ENCODE results near the gene IWS1. TPM values are rescaled to one million over a fixed set of nuclear protein-coding genes. Genes with fewer than 3 reads are reported as not detected.
A peak's percentile ranks its signal among the peaks of the same experiment; 100 is the strongest.

Gene IWS1
- total and polyA plus RNA-seq, 12 donors: 37.4 to 64.8 (median 46.4) TPM

- WGBS, 2 donors: 80 to 81% methylated on average over 7 of the region's 7 CpGs
- Histone ChIP-seq H3K27me3 (peaks cover 0 to 15% (median 6%) of the 10 kb centered on the region in 7 donors), H3K4me1 (no peaks in the 10 kb centered on the region), H3K4me3 (no peak overlapping the region), H3K9me3 (no peaks in the 10 kb centered on the region), H3K27ac (no peak overlapping the region), H3K36me3 (no peaks in the 10 kb centered on the region)
- TF ChIP-seq CTCF (IDR thresholded peaks at IDR 0.05): no peak
- ATAC-seq: no peak
- intact Hi-C loops (cut with DNase I): no loop called here
- DNase-seq: no peak
Observed at GRCh38 chr2:127536707-127537541, 10.6 kb upstream of the IWS1 start.

- intact Hi-C loops (cut with DNase I): no loop called here
- peaks cover 0 to 15% (median 6%) of the 10 kb centered on the region in 7 donors for H3K27me3 ChIP-seq
- no peaks in the 10 kb centered on the region for H3K36me3 ChIP-seq
- ATAC-seq (peak in 1 of 8 donors; percentile 7), DNase-seq (no peak)
- H3K4me1 ChIP-seq: no peaks in the 10 kb centered on the region
- H3K9me3 ChIP-seq: no peaks in the 10 kb centered on the region
- H3K4me3 ChIP-seq: no peak overlapping the region
- no peak for TF ChIP-seq CTCF (IDR thresholded peaks at IDR 0.05)
- 79 to 80% methylated on average over 6 of the region's 6 CpGs for WGBS, 2 donors
- H3K27ac ChIP-seq: no peak overlapping the region
Observed at GRCh38 chr2:127535918-127536317, 9.6 kb upstream of the IWS1 start.

- no peak for TF ChIP-seq CTCF (IDR thresholded peaks at IDR 0.05)
- no peaks in the 10 kb centered on the region for H3K36me3 ChIP-seq
- H3K4me1 ChIP-seq: no peaks in the 10 kb centered on the region
- peaks cover 0 to 2% (median 0%) of the 10 kb centered on the region in 11 donors for H3K9me3 ChIP-seq
- H3K27me3 ChIP-seq: peaks cover 0 to 15% (median 6%) of the 10 kb centered on the region in 7 donors
- DNase-seq: no peak
- intact Hi-C loops (cut with DNase I): no loop called here
- WGBS, 2 donors: 75 to 84% methylated on average over 11 of the region's 11 CpGs
- no peak within 1 kb of the TSS for H3K4me3 ChIP-seq
- ATAC-seq: peak in 2 of 8 donors; percentile 8 to 35
- no peak within 1 kb of the TSS for H3K27ac ChIP-seq
Observed at GRCh38 chr2:127535422-127535901, 9.2 kb upstream of the IWS1 start, which contains the start of gene MYO7B. Gene MYO7B (plus strand): TSS chr2:127535683. CDS start chr2:127559723, 24,040 bp downstream.

GRCh38 chr2:127532296-127532695, 6.0 kb upstream of the IWS1 start:
- ATAC-seq (no peak), DNase-seq (no peak)
- WGBS, 2 donors: 90 to 93% methylated on average over 8 of the region's 8 CpGs
- Histone ChIP-seq H3K4me1 (peaks cover 0 to 4% (median 2%) of the 10 kb centered on the region in 9 donors), H3K27ac (no peak overlapping the region), H3K36me3 (no peaks in the 10 kb centered on the region), H3K9me3 (peaks cover 0 to 8% (median 0%) of the 10 kb centered on the region in 11 donors), H3K4me3 (no peak overlapping the region), H3K27me3 (peaks cover 0 to 15% (median 6%) of the 10 kb centered on the region in 7 donors)
- no peak for TF ChIP-seq CTCF (IDR thresholded peaks at IDR 0.05)
- intact Hi-C loops (cut with DNase I): no loop called here

Data from heart right ventricle (tissue), 16 donors.